Lung (tissue), 12 donors: ENCODE results near the gene MAP3K20. TPM values are rescaled to one million over a fixed set of nuclear protein-coding genes. Genes with fewer than 3 reads are reported as not detected.

Experiments used
- ATAC-seq: fragments of 200-7000 bp; cut with Tn5 transposase; one replicate; pipeline ENCODE4 v1.9.1; 2020; ENCODE audit warnings: moderate number of reproducible peaks; ENCODE audit not compliant: insufficient read depth, low FRiP score
- DNase-seq, 3 donors: peaks; one replicate each; pipeline ENCODE4 v3.0.0-alpha.2; 2013 to 2017
- H3K27ac ChIP-seq, 2 donors: one replicate each; pipeline ENCODE4 v1.5.1; 2013; ENCODE audit warnings: mild to moderate bottlenecking in 2 of 2, moderate library complexity in 2 of 2, control low read depth in 1 of 2, inconsistent platforms in 1 of 2, low read depth in 1 of 2, low read length in 1 of 2
- H3K27me3 ChIP-seq, 3 donors: one replicate each; pipeline ENCODE4 v1.5.1; 2013; ENCODE audit warnings: low read length in 2 of 3; ENCODE audit not compliant: control insufficient read depth in 3 of 3, insufficient read depth in 3 of 3
- H3K36me3 ChIP-seq, 4 donors: one replicate each; pipeline ENCODE4 v1.5.1; 2013; ENCODE audit warnings: low read length in 4 of 4, mild to moderate bottlenecking in 1 of 4, moderate library complexity in 1 of 4; ENCODE audit not compliant: control insufficient read depth in 4 of 4, insufficient read depth in 4 of 4
- H3K4me1 ChIP-seq, 5 donors: one replicate each; pipeline ENCODE4 v1.5.1; 2013; ENCODE audit warnings: low read length in 5 of 5, mild to moderate bottlenecking in 2 of 5, moderate library complexity in 1 of 5; ENCODE audit not compliant: control insufficient read depth in 5 of 5, insufficient read depth in 5 of 5
- H3K4me3 ChIP-seq: one replicate; pipeline ENCODE4 v1.5.1; 2013; ENCODE audit warnings: mild to moderate bottlenecking, control low read depth, moderate library complexity
- H3K9ac ChIP-seq, 2 donors: one replicate each; pipeline ENCODE4 v1.5.1; 2013; ENCODE audit warnings: low read length in 2 of 2, control low read depth in 1 of 2; ENCODE audit not compliant: insufficient read depth in 1 of 2
- H3K9me3 ChIP-seq, 4 donors: one replicate each; pipeline ENCODE4 v1.5.1; 2013; ENCODE audit warnings: low read length in 3 of 4, mild to moderate bottlenecking in 1 of 4, moderate library complexity in 1 of 4; ENCODE audit not compliant: control insufficient read depth in 4 of 4, insufficient read depth in 3 of 4
- WGBS, 2 donors: extraction: QIAGEN DNeasy Blood & Tissue Kit; methylation state at CpG; one replicate each; pipeline ENCODE4 v1.1.7; 2013; 5-methylcytosine and 5-hydroxymethylcytosine counted together
- polyA plus RNA-seq, 2 donors: library from polyadenylated mRNA; stranded (reverse); fragments of 200-250 nt; gene quantifications; one replicate each; pipeline ENCODE4 v1.2.1, GENCODE V29; 2013
- total RNA-seq, 2 donors: library from RNA; depleted of rRNA in 1 of 2; stranded (reverse); fragments of >200 nt in 1 of 2; gene quantifications; one replicate each; pipeline ENCODE4 v1.2.1, GENCODE V29; 2014 to 2021
- TF ChIP-seq, protein P1 (sequence below): IDR thresholded peaks from 2 replicates; pipeline ENCODE4 v1.5.1; 2012; ENCODE audit warnings: mild to moderate bottlenecking; ENCODE audit errors: control extremely low read depth, extremely low read depth
- donor health status: control.
- donor health status: control.
- donor health status: Bipolar disorder and iron deficiency.
- donor health status: healthy.
- donor health status: DM: yes; HTN: yes; CAD: no.

MAP3K20 gene
- total and polyA plus RNA-seq, 4 donors = 13.4 to 71.6 (median 31.6) TPM

DNA sequence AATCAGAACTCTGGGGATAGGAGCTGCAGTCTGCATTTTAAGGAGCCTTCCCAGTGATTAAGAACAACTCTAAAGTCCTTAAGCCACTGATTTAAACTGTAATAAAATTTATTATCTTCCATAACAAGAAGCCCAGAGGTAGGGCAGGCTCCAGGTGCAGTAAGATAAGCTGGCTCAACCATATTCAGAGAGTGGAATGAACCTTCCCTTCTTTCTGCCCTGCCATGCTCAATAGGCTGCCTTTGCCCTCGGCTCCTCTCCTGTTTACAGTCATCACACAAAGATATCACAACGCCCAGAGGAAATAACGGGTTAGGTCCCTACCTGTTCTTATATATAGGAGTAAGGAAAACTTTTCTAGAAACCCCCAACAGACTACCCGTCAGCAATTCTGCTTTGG lies 188.5 kb downstream of the MAP3K20 start:
- WGBS, 2 donors = 69 to 86% methylated on average over 4 of the region's 4 CpGs

DNA sequence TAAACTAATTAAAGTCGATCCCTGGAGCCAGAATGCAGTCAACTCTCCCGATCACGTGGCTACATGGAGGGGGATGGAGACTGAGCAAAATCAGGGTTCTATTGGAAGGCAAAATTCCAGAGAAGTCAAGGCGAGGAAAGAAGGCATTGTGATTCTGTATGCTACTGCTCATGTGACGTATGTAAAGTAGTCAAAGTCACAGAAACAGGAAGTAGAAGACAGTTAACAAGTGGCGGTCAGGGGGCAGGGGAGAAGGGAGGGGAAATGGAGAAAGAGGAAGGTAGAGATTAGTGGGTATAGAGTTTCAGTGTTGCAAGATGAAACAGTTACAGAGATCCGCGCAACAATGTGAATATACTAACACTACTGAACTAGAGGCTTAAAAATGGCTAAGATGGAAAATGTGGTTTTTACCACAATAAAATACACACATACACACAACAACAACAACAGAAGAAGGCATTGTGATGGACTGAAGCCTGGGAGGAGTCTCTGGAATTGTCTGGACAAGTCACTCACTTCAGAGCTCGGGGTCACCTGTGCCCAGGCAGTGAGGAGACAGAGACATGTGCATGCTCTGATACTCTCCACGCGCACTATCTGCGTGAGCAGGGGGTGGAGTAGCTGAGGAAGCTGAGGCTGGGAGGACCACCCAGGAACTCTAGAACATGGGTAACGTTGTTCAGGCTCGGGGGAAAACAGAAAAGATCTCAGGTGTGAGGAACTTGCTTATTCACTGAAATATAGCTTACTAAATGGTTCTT lies 189.1 kb downstream of the MAP3K20 start:
- ATAC-seq = peak; percentile 41

More for the DNA sequence above, 188.5 kb downstream of the MAP3K20 start:
- Histone ChIP-seq H3K27ac (no peak overlapping the region), H3K9me3 (no peaks in the 10 kb centered on the region), H3K36me3 (peaks cover 5 to 17% (median 13%) of the 10 kb centered on the region in 4 donors), H3K4me1 (no peaks in the 10 kb centered on the region), H3K27me3 (no peaks in the 10 kb centered on the region), H3K9ac (no peak overlapping the region), H3K4me3 (no peak overlapping the region)
- TF ChIP-seq, protein P1, sequence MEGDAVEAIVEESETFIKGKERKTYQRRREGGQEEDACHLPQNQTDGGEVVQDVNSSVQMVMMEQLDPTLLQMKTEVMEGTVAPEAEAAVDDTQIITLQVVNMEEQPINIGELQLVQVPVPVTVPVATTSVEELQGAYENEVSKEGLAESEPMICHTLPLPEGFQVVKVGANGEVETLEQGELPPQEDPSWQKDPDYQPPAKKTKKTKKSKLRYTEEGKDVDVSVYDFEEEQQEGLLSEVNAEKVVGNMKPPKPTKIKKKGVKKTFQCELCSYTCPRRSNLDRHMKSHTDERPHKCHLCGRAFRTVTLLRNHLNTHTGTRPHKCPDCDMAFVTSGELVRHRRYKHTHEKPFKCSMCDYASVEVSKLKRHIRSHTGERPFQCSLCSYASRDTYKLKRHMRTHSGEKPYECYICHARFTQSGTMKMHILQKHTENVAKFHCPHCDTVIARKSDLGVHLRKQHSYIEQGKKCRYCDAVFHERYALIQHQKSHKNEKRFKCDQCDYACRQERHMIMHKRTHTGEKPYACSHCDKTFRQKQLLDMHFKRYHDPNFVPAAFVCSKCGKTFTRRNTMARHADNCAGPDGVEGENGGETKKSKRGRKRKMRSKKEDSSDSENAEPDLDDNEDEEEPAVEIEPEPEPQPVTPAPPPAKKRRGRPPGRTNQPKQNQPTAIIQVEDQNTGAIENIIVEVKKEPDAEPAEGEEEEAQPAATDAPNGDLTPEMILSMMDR = no peak
- no peak for DNase-seq
- ATAC-seq = no peak

DNA sequence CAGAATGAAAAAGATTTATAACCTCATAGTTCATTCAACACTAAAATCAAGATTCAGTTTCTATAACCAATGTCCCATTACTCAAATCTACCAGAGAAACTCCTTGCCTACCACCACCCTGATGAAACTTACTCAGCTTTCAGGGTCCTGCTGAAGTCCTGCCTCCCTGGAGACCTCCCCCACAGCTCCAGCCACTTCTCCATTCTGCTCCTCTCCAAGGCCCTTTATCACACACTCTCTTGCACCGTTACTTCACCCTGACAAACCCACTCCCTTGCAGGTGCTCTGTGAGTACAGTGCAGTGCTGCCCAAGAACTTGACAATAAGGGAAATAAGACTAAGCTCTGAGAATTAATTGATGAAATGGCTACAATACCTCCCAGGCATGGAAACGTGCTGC lies 195.5 kb downstream of the MAP3K20 start:
- ATAC-seq (no peak), DNase-seq (no peak)
- Histone ChIP-seq H3K27me3 (no peaks in the 10 kb centered on the region), H3K36me3 (peaks cover 0 to 2% (median 1%) of the 10 kb centered on the region in 4 donors), H3K9ac (no peak overlapping the region), H3K4me3 (no peak overlapping the region), H3K4me1 (no peaks in the 10 kb centered on the region), H3K9me3 (peaks cover 0 to 4% (median 4%) of the 10 kb centered on the region in 4 donors), H3K27ac (no peak overlapping the region)
- WGBS, 2 donors = 75 to 83% methylated on average over 2 of the region's 2 CpGs
- TF ChIP-seq, protein P1 = no peak

More for the DNA sequence above, 189.1 kb downstream of the MAP3K20 start:
- no peak overlapping the region for H3K27ac ChIP-seq
- H3K4me3 ChIP-seq = no peak overlapping the region
- H3K9ac ChIP-seq = no peak overlapping the region
- no peaks in the 10 kb centered on the region for H3K4me1 ChIP-seq
- WGBS, 2 donors = 47 to 73% methylated on average over 14 of the region's 14 CpGs
- peaks cover 3 to 17% (median 10%) of the 10 kb centered on the region in 4 donors for H3K36me3 ChIP-seq
- peak; percentile 20 to 45 (median 38) for DNase-seq
- H3K9me3 ChIP-seq = no peaks in the 10 kb centered on the region
- no peaks in the 10 kb centered on the region for H3K27me3 ChIP-seq
- TF ChIP-seq, protein P1 = no peak

DNA sequence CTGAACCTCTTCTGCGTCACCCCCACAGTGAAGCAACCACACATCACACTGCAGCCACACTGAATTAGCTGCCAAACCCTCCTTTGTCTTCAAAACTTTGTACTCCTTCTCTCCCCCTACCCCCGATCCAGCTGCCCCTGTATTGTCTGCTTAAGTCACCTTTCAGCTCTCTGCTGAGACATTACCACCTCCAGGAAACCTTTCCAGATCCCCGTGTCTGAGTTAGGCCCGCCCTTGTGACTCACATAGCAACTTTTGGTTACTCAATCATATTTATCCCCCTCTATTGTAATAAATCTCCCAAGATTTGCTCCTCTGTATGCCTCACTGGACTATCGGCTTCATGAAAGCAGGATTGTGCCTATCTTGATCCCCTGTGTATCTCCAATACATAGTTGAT lies 196.2 kb downstream of the MAP3K20 start:
- no peak overlapping the region for H3K4me3 ChIP-seq
- no peaks in the 10 kb centered on the region for H3K27me3 ChIP-seq
- DNase-seq (no peak), ATAC-seq (no peak)
- H3K9me3 ChIP-seq = peaks cover 0 to 4% (median 4%) of the 10 kb centered on the region in 4 donors
- no peaks in the 10 kb centered on the region for H3K36me3 ChIP-seq
- H3K9ac ChIP-seq = no peak overlapping the region
- WGBS, 2 donors = 84 to 85% methylated on average over 5 of the region's 5 CpGs
- TF ChIP-seq, protein P1 = no peak
- no peaks in the 10 kb centered on the region for H3K4me1 ChIP-seq
- H3K27ac ChIP-seq = no peak overlapping the region
